Subcutaneous abdominal adipose tissue (tissue), 5 donors: ENCODE measurements around the gene SETBP1.
"Not testable (repeated sequence)": the region's sequence is repeated elsewhere in the genome, so short reads cannot be mapped to it uniquely, and the experiment has no call there.

Source experiments
- H3K27ac ChIP-seq: one replicate; pipeline ENCODE4 v1.7.0; 2013; ENCODE audit warnings: low read depth, mild to moderate bottlenecking, inconsistent platforms, low read length, moderate library complexity
- H3K27me3 ChIP-seq, 5 donors: one replicate each; pipeline ENCODE4 v1.7.0; 2013; ENCODE audit warnings: low read length in 5 of 5, inconsistent platforms in 1 of 5; ENCODE audit not compliant: control insufficient read depth in 5 of 5, insufficient read depth in 4 of 5
- H3K36me3 ChIP-seq, 5 donors: one replicate each; pipeline ENCODE4 v1.7.0; 2013; ENCODE audit warnings: low read length in 5 of 5; ENCODE audit not compliant: control insufficient read depth in 5 of 5, insufficient read depth in 5 of 5
- H3K4me1 ChIP-seq, 5 donors: one replicate each; pipeline ENCODE4 v1.7.0; 2013; ENCODE audit warnings: low read length in 5 of 5, mild to moderate bottlenecking in 3 of 5, moderate library complexity in 1 of 5; ENCODE audit not compliant: control insufficient read depth in 5 of 5, insufficient read depth in 5 of 5
- H3K4me3 ChIP-seq, 5 donors: one replicate each; pipeline ENCODE4 v1.7.0; 2013; ENCODE audit warnings: low read length in 5 of 5, low read depth in 1 of 5
- H3K9ac ChIP-seq, 5 donors: one replicate each; pipeline ENCODE4 v1.7.0; 2013; ENCODE audit warnings: low read length in 5 of 5, mild to moderate bottlenecking in 4 of 5, moderate library complexity in 3 of 5
- H3K9me3 ChIP-seq, 5 donors: one replicate each; pipeline ENCODE4 v1.7.0; 2013; ENCODE audit warnings: low read length in 5 of 5; ENCODE audit not compliant: control insufficient read depth in 5 of 5
- donor health status: healthy.
- donor health status: healthy.
- donor health status: healthy.
- donor health status: healthy.
- donor health status: healthy.

The SETBP1 gene

GRCh38 chr18:44792456-44793061 is 111.9 kb downstream of the SETBP1 start:
- Histone ChIP-seq H3K4me1 (peaks cover 4 to 32% (median 23%) of the 10 kb centered on the region in 5 donors), H3K9me3 (no peaks in the 10 kb centered on the region), H3K27me3 (no peaks in the 10 kb centered on the region), H3K4me3 (no peak overlapping the region), H3K36me3 (no peaks in the 10 kb centered on the region), H3K27ac (no peak overlapping the region), H3K9ac (no peak overlapping the region)

GRCh38 chr18:44793194-44793593 is 112.5 kb downstream of the SETBP1 start:
- H3K4me3 ChIP-seq = no peak overlapping the region
- no peaks in the 10 kb centered on the region for H3K9me3 ChIP-seq
- H3K27me3 ChIP-seq = no peaks in the 10 kb centered on the region
- no peaks in the 10 kb centered on the region for H3K36me3 ChIP-seq
- H3K4me1 ChIP-seq = peaks cover 4 to 32% (median 23%) of the 10 kb centered on the region in 5 donors
- no peak overlapping the region for H3K27ac ChIP-seq
- H3K9ac ChIP-seq = no peak overlapping the region

GRCh38 chr18:44793685-44794084 is 113.0 kb downstream of the SETBP1 start:
- H3K4me1 ChIP-seq = peaks cover 4 to 32% (median 23%) of the 10 kb centered on the region in 5 donors
- H3K27me3 ChIP-seq = no peaks in the 10 kb centered on the region
- no peaks in the 10 kb centered on the region for H3K36me3 ChIP-seq
- H3K9ac ChIP-seq = no peak overlapping the region
- H3K9me3 ChIP-seq = no peaks in the 10 kb centered on the region
- no peak overlapping the region for H3K27ac ChIP-seq
- no peak overlapping the region for H3K4me3 ChIP-seq

GRCh38 chr18:44795241-44795640 is 114.6 kb downstream of the SETBP1 start:
- no peaks in the 10 kb centered on the region for H3K9me3 ChIP-seq
- H3K4me1 ChIP-seq = peaks cover 4 to 25% (median 11%) of the 10 kb centered on the region in 5 donors
- no peak overlapping the region for H3K27ac ChIP-seq
- H3K4me3 ChIP-seq = no peak overlapping the region
- no peak overlapping the region for H3K9ac ChIP-seq
- no peaks in the 10 kb centered on the region for H3K27me3 ChIP-seq
- H3K36me3 ChIP-seq = no peaks in the 10 kb centered on the region

GRCh38 chr18:44796429-44797428 is 116.0 kb downstream of the SETBP1 start:
- Histone ChIP-seq H3K27ac (no peak overlapping the region), H3K27me3 (no peaks in the 10 kb centered on the region), H3K9ac (no peak overlapping the region)

GRCh38 chr18:44798433-44799048 is 117.9 kb downstream of the SETBP1 start:
- Histone ChIP-seq H3K27me3 (no peaks in the 10 kb centered on the region), H3K9ac (no peak overlapping the region), H3K4me3 (no peak overlapping the region), H3K36me3 (no peaks in the 10 kb centered on the region), H3K4me1 (peaks cover 0 to 10% (median 8%) of the 10 kb centered on the region in 5 donors), H3K27ac (no peak overlapping the region), H3K9me3 (no peaks in the 10 kb centered on the region)

More at GRCh38 chr18:44796429-44797428, 116.0 kb downstream of the SETBP1 start:
- peaks cover under 1 to 16% (median 4%) of the 10 kb centered on the region in 5 donors for H3K4me1 ChIP-seq
- no peaks in the 10 kb centered on the region for H3K36me3 ChIP-seq
- no peak overlapping the region for H3K4me3 ChIP-seq
- no peaks in the 10 kb centered on the region for H3K9me3 ChIP-seq

- H3K27ac ChIP-seq = no peak overlapping the region
- H3K9me3 ChIP-seq = no peaks in the 10 kb centered on the region
- no peaks in the 10 kb centered on the region for H3K36me3 ChIP-seq
- H3K27me3 ChIP-seq = no peaks in the 10 kb centered on the region
- no peak overlapping the region for H3K9ac ChIP-seq
- peaks cover 0 to 10% (median 8%) of the 10 kb centered on the region in 5 donors for H3K4me1 ChIP-seq
- no peak overlapping the region for H3K4me3 ChIP-seq
Observed at GRCh38 chr18:44799382-44799906, 118.8 kb downstream of the SETBP1 start.

GRCh38 chr18:44799907-44800421 is 119.3 kb downstream of the SETBP1 start:
- Histone ChIP-seq H3K36me3 (no peaks in the 10 kb centered on the region), H3K9me3 (no peaks in the 10 kb centered on the region), H3K27me3 (no peaks in the 10 kb centered on the region), H3K9ac (no peak overlapping the region), H3K4me1 (peaks cover 0 to 10% (median 8%) of the 10 kb centered on the region in 5 donors), H3K4me3 (no peak overlapping the region), H3K27ac (no peak overlapping the region)

GRCh38 chr18:44800766-44801165 is 120.1 kb downstream of the SETBP1 start:
- peaks cover 0 to 10% (median 8%) of the 10 kb centered on the region in 5 donors for H3K4me1 ChIP-seq
- H3K36me3 ChIP-seq, H3K4me3 ChIP-seq, H3K27me3 ChIP-seq, H3K9me3 ChIP-seq, H3K9ac ChIP-seq, H3K27ac ChIP-seq: not testable (repeated sequence)
